GM10248 (cell line): ENCODE results near the gene SH3RF3.

Experiments
- CTCF ChIA-PET: fragments of 300-600 bp; sonication (Branson Sonifier 250); formaldehyde crosslinking; extraction: SDS; loops from one replicate; lab custom pipeline; 2021; ENCODE audit warnings: antibody characterized with exemption; lab: Yijun Ruan, JAX
- POLR2A ChIA-PET: fragments of 350-650 bp; sonication (Branson Sonifier 250); formaldehyde crosslinking; extraction: SDS; loops from one replicate; lab custom pipeline; 2020; ENCODE audit warnings: antibody characterized with exemption; lab: Yijun Ruan, JAX
- DNase-seq: peaks from one replicate; pipeline ENCODE4 v3.0.0; 2012; ENCODE audit errors: extremely low spot score
- TF ChIP-seq, protein P1 (sequence below): IDR thresholded peaks from 2 replicates; pipeline ENCODE4 v1.5.1; 2012; ENCODE audit warnings: mild to moderate bottlenecking, low read depth; ENCODE audit errors: extremely low read depth, missing control alignments, control extremely low read depth

SH3RF3 gene

DNA sequence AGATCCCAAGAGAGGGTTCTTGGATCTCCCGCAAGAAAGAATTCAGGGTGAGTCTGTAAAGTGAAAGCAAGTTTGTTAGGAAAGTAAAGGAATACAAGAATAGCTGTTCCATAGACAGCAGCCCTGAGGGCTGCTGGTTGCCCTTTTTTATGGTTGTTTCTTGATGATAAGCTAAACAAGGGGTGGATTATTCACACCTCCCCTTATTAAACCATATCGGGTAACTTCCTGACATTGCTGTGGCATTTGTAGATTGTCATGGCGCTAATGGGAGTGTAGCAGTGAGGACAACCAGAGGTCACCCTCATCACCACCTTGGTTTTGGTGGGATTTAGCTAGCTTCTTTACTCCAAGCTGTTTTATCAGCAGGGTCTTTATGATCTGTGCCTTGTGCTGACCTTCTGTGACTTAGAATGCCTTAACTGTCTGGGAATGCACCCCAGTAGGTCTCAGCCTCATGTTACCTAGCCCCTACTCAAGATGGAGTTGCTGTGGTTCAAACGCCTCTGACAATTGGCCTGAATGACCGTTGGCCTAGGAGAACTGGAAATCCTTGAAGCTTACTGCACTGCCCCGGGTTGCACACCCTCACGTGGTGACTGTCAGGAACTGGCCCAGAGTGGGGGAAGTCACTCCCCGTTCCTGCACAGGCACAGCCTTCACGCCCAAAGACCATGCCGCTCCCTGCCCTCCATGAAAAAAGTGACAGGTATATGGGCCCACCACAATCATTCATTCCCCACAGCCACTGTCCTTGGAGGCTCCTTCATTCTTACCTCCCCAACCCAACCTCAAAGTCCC, 347.8 kb downstream of the SH3RF3 start:
- POLR2A ChIA-PET: no interaction called here
- TF ChIP-seq, protein P1, sequence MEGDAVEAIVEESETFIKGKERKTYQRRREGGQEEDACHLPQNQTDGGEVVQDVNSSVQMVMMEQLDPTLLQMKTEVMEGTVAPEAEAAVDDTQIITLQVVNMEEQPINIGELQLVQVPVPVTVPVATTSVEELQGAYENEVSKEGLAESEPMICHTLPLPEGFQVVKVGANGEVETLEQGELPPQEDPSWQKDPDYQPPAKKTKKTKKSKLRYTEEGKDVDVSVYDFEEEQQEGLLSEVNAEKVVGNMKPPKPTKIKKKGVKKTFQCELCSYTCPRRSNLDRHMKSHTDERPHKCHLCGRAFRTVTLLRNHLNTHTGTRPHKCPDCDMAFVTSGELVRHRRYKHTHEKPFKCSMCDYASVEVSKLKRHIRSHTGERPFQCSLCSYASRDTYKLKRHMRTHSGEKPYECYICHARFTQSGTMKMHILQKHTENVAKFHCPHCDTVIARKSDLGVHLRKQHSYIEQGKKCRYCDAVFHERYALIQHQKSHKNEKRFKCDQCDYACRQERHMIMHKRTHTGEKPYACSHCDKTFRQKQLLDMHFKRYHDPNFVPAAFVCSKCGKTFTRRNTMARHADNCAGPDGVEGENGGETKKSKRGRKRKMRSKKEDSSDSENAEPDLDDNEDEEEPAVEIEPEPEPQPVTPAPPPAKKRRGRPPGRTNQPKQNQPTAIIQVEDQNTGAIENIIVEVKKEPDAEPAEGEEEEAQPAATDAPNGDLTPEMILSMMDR: no peak
- CTCF ChIA-PET: no interaction called here
- DNase-seq: no peak

DNA sequence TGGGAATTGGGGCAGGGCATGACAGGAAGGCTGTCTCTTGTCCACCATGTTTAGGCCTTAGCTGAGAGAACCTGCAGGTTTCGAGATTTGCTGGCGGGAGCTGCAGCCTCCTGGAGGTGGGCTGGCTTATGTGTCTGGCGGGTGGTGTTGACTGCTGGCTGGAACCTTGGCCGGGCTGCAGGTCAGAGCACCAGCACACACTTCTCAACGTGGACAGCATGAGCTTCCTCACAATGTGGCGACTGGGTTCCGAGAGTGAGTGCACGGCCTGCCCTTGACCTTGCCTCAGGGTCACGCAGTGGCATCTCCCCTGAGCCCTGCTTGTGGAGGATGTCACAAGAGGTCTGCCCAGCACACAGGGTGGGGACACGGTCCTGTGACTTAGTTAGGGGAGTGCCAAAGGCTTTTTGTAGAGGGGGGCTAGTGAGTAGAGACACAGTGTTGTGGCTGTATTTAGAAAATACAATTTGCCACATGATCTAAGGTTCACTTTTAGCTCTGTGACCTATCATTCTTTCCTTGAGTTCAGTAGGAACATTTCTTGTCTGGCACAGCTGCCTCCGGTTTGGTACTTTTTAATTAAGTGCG, 350.0 kb downstream of the SH3RF3 start:
- ChIA-PET POLR2A (no interaction called here), CTCF (interaction anchor here (1.8 kb wide), 1 partner anchor 10 kb away, joined by 4 read pairs; no protein-coding TSS in a partner anchor)
- TF ChIP-seq, protein P1: no peak
- no peak for DNase-seq

DNA sequence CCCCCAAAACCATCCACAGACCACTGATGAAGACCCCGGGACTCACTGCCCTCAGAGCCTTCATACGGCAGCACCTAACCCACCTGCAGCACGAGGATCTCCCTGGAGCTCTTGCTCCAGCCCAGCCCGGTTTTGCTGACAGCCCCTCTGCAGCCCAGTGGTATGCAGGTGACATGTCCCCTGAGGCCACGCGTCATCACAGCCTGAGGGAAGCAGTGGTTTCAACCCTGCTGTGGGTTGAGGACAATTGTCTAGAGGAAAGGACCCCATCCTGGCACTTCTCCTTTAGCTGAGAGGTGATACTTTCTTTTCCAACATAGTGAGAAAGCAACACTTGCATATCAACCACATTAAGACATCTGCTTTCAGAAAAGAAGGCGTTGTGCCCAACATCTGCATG, 350.8 kb downstream of the SH3RF3 start:
- ChIA-PET POLR2A (no interaction called here), CTCF (interaction anchor here (1.8 to 3.0 kb wide), 2 partner anchors 11 to 30 kb away, joined by 4 to 19 read pairs; no protein-coding TSS in a partner anchor)
- TF ChIP-seq, protein P1: no peak
- DNase-seq: no peak

- TF ChIP-seq, protein P1: no peak
- ChIA-PET CTCF (interaction anchor here (1.8 to 3.0 kb wide), 2 partner anchors 12 to 29 kb away, joined by 4 to 19 read pairs; no protein-coding TSS in a partner anchor), POLR2A (no interaction called here)
- no peak for DNase-seq
Observed at GRCh38 chr2:109480486-109481195, 351.6 kb downstream of the SH3RF3 start.

DNA sequence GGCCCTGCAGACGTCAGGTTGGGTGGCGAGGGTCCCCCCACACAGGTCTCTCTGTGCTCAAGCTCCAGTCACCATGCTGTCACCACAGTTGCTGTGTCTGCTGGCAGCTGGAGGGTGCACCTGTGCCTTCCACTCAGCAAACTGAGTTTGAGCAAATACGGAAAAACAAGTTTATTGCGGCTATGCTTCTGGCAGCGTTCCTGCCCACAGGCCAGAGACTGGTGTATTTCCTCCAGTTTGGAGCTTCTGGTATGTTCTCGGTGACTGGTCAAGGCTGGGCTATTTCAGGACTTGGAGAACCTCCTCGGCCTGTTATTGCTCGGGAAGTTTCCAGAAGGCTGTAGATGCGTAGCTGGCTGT, 352.2 kb downstream of the SH3RF3 start:
- ChIA-PET POLR2A (no interaction called here), CTCF (interaction anchor here (3.0 kb wide), 1 partner anchor 29 kb away, joined by 19 read pairs; no protein-coding TSS in a partner anchor)
- TF ChIP-seq, protein P1: no peak
- DNase-seq: no peak

DNA sequence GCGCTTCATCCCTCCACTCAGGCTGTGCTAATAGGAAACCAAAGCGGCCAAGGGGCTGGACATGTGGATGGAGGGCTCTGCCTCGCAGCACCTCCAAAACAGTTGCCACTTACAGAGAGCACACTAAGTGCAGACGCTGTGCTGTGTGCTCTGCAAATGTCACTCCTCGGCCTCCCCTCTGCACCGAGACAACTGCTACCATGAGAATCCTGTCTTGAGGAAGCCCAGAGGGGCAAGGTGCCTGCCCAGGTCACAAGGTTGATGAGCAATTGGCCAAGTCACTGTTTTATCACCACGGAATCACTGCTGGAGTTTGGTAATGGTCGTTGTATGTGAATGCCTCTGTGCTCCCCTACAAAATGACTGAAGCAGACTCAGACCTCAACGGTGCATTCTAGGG, 352.6 kb downstream of the SH3RF3 start:
- CTCF ChIA-PET: interaction anchor here (3.0 kb wide), 1 partner anchor 28 kb away, joined by 19 read pairs; no protein-coding TSS in a partner anchor
- DNase-seq: no peak
- TF ChIP-seq, protein P1: no peak
- POLR2A ChIA-PET: no interaction called here
